Naive thymus-derived CD4-positive, alpha-beta T cell (primary cell): ENCODE measurements around the gene HNRNPUL1. TPM values are rescaled to one million over a fixed set of nuclear protein-coding genes. Genes with fewer than 3 reads are reported as not detected.

ENCODE experiments used
- ATAC-seq: fragments of 150-1000 bp; cut with Tn5 transposase; 2 replicates; pipeline ENCODE4 v1.10.0; 2021; ENCODE audit warnings: mild to moderate bottlenecking, moderate library complexity
- CTCF ChIA-PET: fragments of 350-600 bp; sonication (Branson Sonifier 250); formaldehyde crosslinking; loops from one replicate; lab custom pipeline; 2021; ENCODE audit warnings: antibody characterized with exemption; lab: Charles Lee
- POLR2A ChIA-PET: fragments of 350-600 bp; sonication (Branson Sonifier 250); formaldehyde crosslinking; loops from one replicate; lab custom pipeline; 2021; ENCODE audit warnings: antibody characterized with exemption, inconsistent platforms; lab: Charles Lee
- DNase-seq, 9 donors: peaks; one replicate each; pipeline versions ENCODE4 v3.0.0 to v3.0.0-alpha.2; 2020 to 2022; ENCODE audit warnings: mixed read lengths in 1 of 9
- H3K27ac ChIP-seq: one replicate; pipeline ENCODE4 v1.7.0; 2013; ENCODE audit warnings: mild to moderate bottlenecking, low read depth, low read length, moderate library complexity
- H3K27me3 ChIP-seq, 2 donors: one replicate each; pipeline ENCODE4 v1.7.0; 2013; ENCODE audit warnings: low read length in 2 of 2, mild to moderate bottlenecking in 2 of 2, moderate library complexity in 2 of 2; ENCODE audit not compliant: control insufficient read depth in 2 of 2, insufficient read depth in 2 of 2
- H3K36me3 ChIP-seq, 3 experiments: 1 replicate in 2 of 3; 2 replicates in 1 of 3; pipeline ENCODE4 v1.7.0; 2013; ENCODE audit warnings: low read length in 3 of 3, mild to moderate bottlenecking in 3 of 3, moderate library complexity in 1 of 3; ENCODE audit not compliant: insufficient read depth in 3 of 3, control insufficient read depth in 2 of 3
- H3K4me1 ChIP-seq, 2 donors: one replicate each; pipeline ENCODE4 v1.7.0; 2013; ENCODE audit warnings: low read length in 2 of 2, mild to moderate bottlenecking in 2 of 2, moderate library complexity in 1 of 2; ENCODE audit not compliant: control insufficient read depth in 2 of 2, insufficient read depth in 2 of 2
- H3K4me3 ChIP-seq: 2 replicates; pipeline ENCODE4 v1.7.0; 2013; ENCODE audit warnings: mild to moderate bottlenecking, low read length
- H3K9me3 ChIP-seq, 3 experiments: 1 replicate in 2 of 3; 2 replicates in 1 of 3; pipeline ENCODE4 v1.7.0; 2013; ENCODE audit warnings: low read length in 3 of 3; ENCODE audit not compliant: control insufficient read depth in 2 of 3
- H3K27ac Mint-ChIP-seq, 9 donors: one replicate each; pipeline ENCODE4 v1.8.0; 2020 to 2022; ENCODE audit warnings: mixed read lengths in 9 of 9, mild to moderate bottlenecking in 8 of 9, moderate library complexity in 5 of 9, inconsistent platforms in 2 of 9
- H3K27me3 Mint-ChIP-seq, 5 donors: one replicate each; pipeline ENCODE4 v1.8.0; 2021 to 2022; ENCODE audit warnings: mixed read lengths in 5 of 5, mild to moderate bottlenecking in 1 of 5
- H3K36me3 Mint-ChIP-seq, 5 donors: one replicate each; pipeline ENCODE4 v1.8.0; 2020 to 2022; ENCODE audit warnings: mixed read lengths in 5 of 5, mild to moderate bottlenecking in 3 of 5, inconsistent platforms in 1 of 5
- H3K4me1 Mint-ChIP-seq, 7 donors: one replicate each; pipeline ENCODE4 v1.8.0; 2020 to 2022; ENCODE audit warnings: mixed read lengths in 7 of 7, mild to moderate bottlenecking in 3 of 7, inconsistent platforms in 1 of 7
- H3K4me3 Mint-ChIP-seq, 10 donors: one replicate each; pipeline ENCODE4 v1.8.0; 2020 to 2022; ENCODE audit warnings: mild to moderate bottlenecking in 10 of 10, mixed read lengths in 10 of 10, moderate library complexity in 6 of 10, inconsistent platforms in 2 of 10
- H3K9me3 Mint-ChIP-seq, 11 donors: one replicate each; pipeline ENCODE4 v1.8.0; 2020 to 2022; ENCODE audit warnings: mixed read lengths in 11 of 11, mild to moderate bottlenecking in 4 of 11, inconsistent platforms in 1 of 11, moderate library complexity in 1 of 11
- intact Hi-C, 2 donors: fragments of 100-400 bp; cut with micrococcal nuclease; formaldehyde crosslinking; loops; one replicate each; pipeline ENCODE4 v1.15.1; 2023
- polyA plus RNA-seq, 2 donors: library from polyadenylated mRNA; unstranded; fragments of 300-500 nt; fragmentation: Illumina TruSeq; gene quantifications; one replicate each; pipeline ENCODE4 v1.2.3, GENCODE V29; 2021
- total RNA-seq, 6 experiments: library from RNA in 5 of 6; stranded (reverse) in 5 of 6; gene quantifications; 1 replicate in 5 of 6; 2 replicates in 1 of 6; pipeline ENCODE4 v1.2.3 and lab custom pipeline; 2021 to 2026

HNRNPUL1 gene
- total and polyA plus RNA-seq, 7 experiments from 2014 or later, result 51.4 to 319 (median 270) TPM

GRCh38 chr19:41318696-41319499 is 54.7 kb downstream of the HNRNPUL1 start:
- DNase-seq, result no peak
- ATAC-seq, result peak; percentile 1
- POLR2A ChIA-PET, result interaction anchor here (1.4 kb wide), 1 partner anchor 9 kb away, joined by 3 read pairs; the partner anchor contains the start of gene CCDC97
- no peaks in the 10 kb centered on the region for H3K27me3 Mint-ChIP-seq
- no peaks in the 10 kb centered on the region for H3K4me1 ChIP-seq
- peaks cover 8 to 32% (median 23%) of the 10 kb centered on the region in 7 donors for H3K4me1 Mint-ChIP-seq
- H3K27me3 ChIP-seq, result no peaks in the 10 kb centered on the region
- CTCF ChIA-PET, result interaction anchor here (0.6 kb wide), 1 partner anchor 1887 kb away, joined by 5 read pairs; no protein-coding TSS in a partner anchor
- H3K4me3 ChIP-seq, result no peak overlapping the region
- no peak overlapping the region for H3K27ac ChIP-seq
- no peaks in the 10 kb centered on the region for H3K9me3 ChIP-seq
- H3K27ac Mint-ChIP-seq, result peak overlapping the region in 7 of 9 donors; percentile 2 to 80 (median 31)
- H3K36me3 ChIP-seq, result peaks cover 7 to 86% (median 31%) of the 10 kb centered on the region in 3 experiments
- intact Hi-C loops, result loop anchor here in 1 of 2 donors (10.0 kb wide), 1 partner anchor 116 kb away; the partner anchor contains the start of gene DMAC2
- peaks cover 7 to 28% (median 16%) of the 10 kb centered on the region in 5 donors for H3K36me3 Mint-ChIP-seq
- no peaks in the 10 kb centered on the region for H3K9me3 Mint-ChIP-seq
- no peak overlapping the region for H3K4me3 Mint-ChIP-seq

GRCh38 chr19:41319500-41320184 is 55.5 kb downstream of the HNRNPUL1 start:
- Histone ChIP-seq H3K4me1 (no peaks in the 10 kb centered on the region), H3K27me3 (no peaks in the 10 kb centered on the region), H3K4me3 (no peak overlapping the region), H3K9me3 (no peaks in the 10 kb centered on the region), H3K27ac (no peak overlapping the region), H3K36me3 (peaks cover 13 to 92% (median 31%) of the 10 kb centered on the region in 3 experiments)
- ChIA-PET CTCF (no interaction called here), POLR2A (interaction anchor here (1.0 to 1.4 kb wide), 2 partner anchors 10 to 56 kb away, joined by 3 read pairs; partner anchors contain the start of genes CCDC97 and HNRNPUL1)
- intact Hi-C loops, result loop anchor here in 1 of 2 donors (10.0 kb wide), 1 partner anchor 115 kb away; the partner anchor contains the start of gene DMAC2
- no peaks in the 10 kb centered on the region for H3K27me3 Mint-ChIP-seq
- H3K4me1 Mint-ChIP-seq, result peaks cover 10 to 38% (median 26%) of the 10 kb centered on the region in 7 donors
- ATAC-seq, result no peak
- peaks cover 0 to under 1% (median 0%) of the 10 kb centered on the region in 11 donors for H3K9me3 Mint-ChIP-seq
- no peak for DNase-seq
- H3K4me3 Mint-ChIP-seq, result no peak overlapping the region
- H3K36me3 Mint-ChIP-seq, result peaks cover 7 to 30% (median 17%) of the 10 kb centered on the region in 5 donors
- H3K27ac Mint-ChIP-seq, result peak overlapping the region in 2 of 9 donors; percentile 49 to 80

- ATAC-seq (no peak), DNase-seq (no peak)
- intact Hi-C loops, result no loop called here
- Histone ChIP-seq H3K4me1 (no peaks in the 10 kb centered on the region), H3K27ac (no peak overlapping the region), H3K36me3 (peaks cover 13 to 96% (median 31%) of the 10 kb centered on the region in 3 experiments), H3K4me3 (no peak overlapping the region), H3K27me3 (no peaks in the 10 kb centered on the region), H3K9me3 (no peaks in the 10 kb centered on the region)
- Mint-ChIP-seq H3K9me3 (peaks cover 0 to 2% (median 0%) of the 10 kb centered on the region in 11 donors), H3K27ac (peak overlapping the region in 1 of 9 donors; percentile 80), H3K4me3 (no peak overlapping the region), H3K36me3 (peaks cover 7 to 32% (median 19%) of the 10 kb centered on the region in 5 donors), H3K27me3 (no peaks in the 10 kb centered on the region), H3K4me1 (peaks cover 15 to 41% (median 30%) of the 10 kb centered on the region in 7 donors)
- POLR2A ChIA-PET, result interaction anchor here (1.0 to 1.4 kb wide), 2 partner anchors 10 to 56 kb away, joined by 3 read pairs; partner anchors contain the start of genes CCDC97 and HNRNPUL1
- CTCF ChIA-PET, result no interaction called here
Observed at GRCh38 chr19:41320185-41320518, 56.0 kb downstream of the HNRNPUL1 start.

GRCh38 chr19:41320568-41320967 is 56.4 kb downstream of the HNRNPUL1 start:
- CTCF ChIA-PET, result no interaction called here
- POLR2A ChIA-PET, result interaction anchor here (1.0 kb wide), 1 partner anchor 57 kb away, joined by 3 read pairs; the partner anchor contains the start of gene HNRNPUL1
- Mint-ChIP-seq H3K36me3 (peaks cover 7 to 33% (median 19%) of the 10 kb centered on the region in 5 donors), H3K27ac (peak overlapping the region in 4 of 9 donors; percentile 5 to 80 (median 58)), H3K27me3 (no peaks in the 10 kb centered on the region), H3K4me1 (peaks cover 15 to 45% (median 31%) of the 10 kb centered on the region in 7 donors), H3K4me3 (no peak overlapping the region), H3K9me3 (peaks cover 0 to 2% (median 0%) of the 10 kb centered on the region in 11 donors)
- no peak overlapping the region for H3K4me3 ChIP-seq
- H3K36me3 ChIP-seq, result peaks cover 13 to 94% (median 31%) of the 10 kb centered on the region in 3 experiments
- no peaks in the 10 kb centered on the region for H3K4me1 ChIP-seq
- H3K27me3 ChIP-seq, result no peaks in the 10 kb centered on the region
- intact Hi-C loops, result no loop called here
- H3K9me3 ChIP-seq, result no peaks in the 10 kb centered on the region
- no peak for ATAC-seq
- H3K27ac ChIP-seq, result no peak overlapping the region
- no peak for DNase-seq

- Mint-ChIP-seq H3K4me1 (peaks cover 18 to 45% (median 30%) of the 10 kb centered on the region in 7 donors), H3K27me3 (no peaks in the 10 kb centered on the region), H3K27ac (peak overlapping the region in 6 of 9 donors; percentile 1 to 80 (median 40)), H3K9me3 (peaks cover 0 to 2% (median 0%) of the 10 kb centered on the region in 11 donors), H3K36me3 (peaks cover 7 to 32% (median 17%) of the 10 kb centered on the region in 5 donors), H3K4me3 (no peak overlapping the region)
- CTCF ChIA-PET, result no interaction called here
- Histone ChIP-seq H3K27me3 (no peaks in the 10 kb centered on the region), H3K4me3 (no peak overlapping the region), H3K4me1 (peaks cover 1 to 4% of the 10 kb centered on the region in 2 donors), H3K9me3 (no peaks in the 10 kb centered on the region), H3K27ac (no peak overlapping the region), H3K36me3 (peaks cover 13 to 87% (median 31%) of the 10 kb centered on the region in 3 experiments)
- no peak for DNase-seq
- intact Hi-C loops, result no loop called here
- POLR2A ChIA-PET, result interaction anchor here (1.2 kb wide), 1 partner anchor 35 kb away, joined by 3 read pairs; no protein-coding TSS in a partner anchor
- no peak for ATAC-seq
Observed at GRCh38 chr19:41321204-41321599, 57.0 kb downstream of the HNRNPUL1 start.
